Neural cell (in vitro differentiated cells): Measurements from ENCODE around the gene SPATA31E1. TPM values are rescaled to one million over a fixed set of nuclear protein-coding genes. Genes with fewer than 3 reads are reported as not detected.
"Not testable (repeated sequence)": the region's sequence is repeated elsewhere in the genome, so short reads cannot be mapped to it uniquely, and the experiment has no call there.

Experiments used
- H2AFZ ChIP-seq: fragments of 200-600, 300-800 bp; sonication (generic), shearing (Covaris generic); 2 replicates; pipeline ENCODE4 v1.6.0; 2014; ENCODE audit warnings: low read depth, mild to moderate bottlenecking, antibody characterized with exemption, low read length, moderate library complexity
- H3F3A ChIP-seq: fragments of 200-600 bp; shearing (Covaris generic); 2 replicates; pipeline ENCODE4 v1.6.1; 2016; ENCODE audit warnings: mild to moderate bottlenecking, moderate library complexity, mixed read lengths, antibody characterized with exemption, low read length; ENCODE audit not compliant: insufficient read depth, poor library complexity, severe bottlenecking
- H3K27ac ChIP-seq: fragments of 200-600, 300-800 bp; sonication (generic), shearing (Covaris generic); 2 replicates; pipeline ENCODE4 v1.5.1; 2014; ENCODE audit warnings: mild to moderate bottlenecking, low read length, moderate library complexity
- H3K27me3 ChIP-seq: fragments of 300-800, 200-600 bp; sonication (generic), shearing (Covaris generic); 2 replicates; pipeline ENCODE4 v1.6.0; 2014; ENCODE audit warnings: mild to moderate bottlenecking, low read depth, low read length, moderate library complexity; ENCODE audit not compliant: insufficient read depth
- H3K36me3 ChIP-seq: fragments of 300-800, 200-600 bp; sonication (generic), shearing (Covaris generic); 2 replicates; pipeline ENCODE4 v1.5.1; 2014; ENCODE audit warnings: mild to moderate bottlenecking, antibody characterized with exemption, low read length, moderate library complexity; ENCODE audit not compliant: insufficient read depth
- H3K4me2 ChIP-seq: fragments of 300-800, 200-600 bp; sonication (generic), shearing (Covaris generic); 2 replicates; pipeline ENCODE4 v1.6.0; 2014; ENCODE audit warnings: mild to moderate bottlenecking, low read length
- H3K4me3 ChIP-seq: fragments of 300-800, 200-600 bp; sonication (generic), shearing (Covaris generic); 2 replicates; pipeline ENCODE4 v1.5.1; 2014; ENCODE audit warnings: mild to moderate bottlenecking, low read length, moderate library complexity
- H3K79me2 ChIP-seq: fragments of 200-600 bp; shearing (Covaris generic); replicated peaks from 2 replicates; pipeline ENCODE4 v1.6.0; 2014; ENCODE audit warnings: mild to moderate bottlenecking, low read length, moderate library complexity; ENCODE audit not compliant: insufficient read depth
- H3K9ac ChIP-seq: fragments of 300-800, 200-600 bp; sonication (generic), shearing (Covaris generic); 2 replicates; pipeline ENCODE4 v1.6.1; 2016; ENCODE audit warnings: mild to moderate bottlenecking, low read length, mixed read lengths
- H3K9me2 ChIP-seq: fragments of 200-600 bp; shearing (Covaris generic); 2 replicates; pipeline ENCODE4 v1.6.1; 2016; ENCODE audit warnings: mild to moderate bottlenecking, low read length, mixed read lengths; ENCODE audit not compliant: insufficient read depth
- H3K9me3 ChIP-seq: fragments of 200-600, 300-800 bp; sonication (generic), shearing (Covaris generic); 2 replicates; pipeline ENCODE4 v1.6.1; 2016; ENCODE audit warnings: mild to moderate bottlenecking, mixed run types, low read length, moderate library complexity, mixed read lengths
- H4K20me1 ChIP-seq: fragments of 200-600 bp; shearing (Covaris generic); 2 replicates; pipeline ENCODE4 v1.6.1; 2016; ENCODE audit warnings: mild to moderate bottlenecking, mixed run types; ENCODE audit not compliant: insufficient read depth
- polyA plus RNA-seq: library from polyadenylated mRNA; depleted of rRNA; stranded (reverse); fragments of >200 nt; gene quantifications from 2 replicates; pipeline ENCODE4 v1.2.3, GENCODE V29; 2014

Gene SPATA31E1
- polyA plus RNA-seq, 1 donor from 2014 or later = not detected

GRCh38 chr9:87923012-87923411 lies 40.3 kb downstream of the SPATA31E1 start:
- H3K36me3 ChIP-seq, H3K4me3 ChIP-seq, H2AFZ ChIP-seq, H3K79me2 ChIP-seq, H3K27me3 ChIP-seq, H3K9me2 ChIP-seq, H3F3A ChIP-seq, H3K4me2 ChIP-seq, H4K20me1 ChIP-seq, H3K27ac ChIP-seq, H3K9me3 ChIP-seq, H3K9ac ChIP-seq: not testable (repeated sequence)

DNA sequence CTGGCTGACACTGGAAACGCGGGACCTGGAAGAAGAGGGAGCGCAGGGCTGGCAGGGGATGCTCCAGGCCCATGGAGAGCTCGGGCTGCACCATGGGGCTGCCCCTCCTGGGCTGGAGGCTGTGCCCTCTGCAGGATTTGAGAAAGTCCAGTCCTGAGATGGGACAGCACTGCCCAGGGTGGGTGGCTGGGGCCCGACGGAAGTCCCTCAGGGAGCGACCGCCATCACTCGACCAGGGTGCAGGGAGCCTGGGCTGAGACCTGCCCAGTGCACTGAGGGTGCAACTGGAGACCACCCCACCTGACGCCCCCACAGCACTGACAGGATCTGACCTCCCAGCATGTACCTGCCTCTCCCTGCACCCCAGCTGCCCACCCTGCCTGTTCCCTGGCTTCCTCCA lies 42.2 kb downstream of the SPATA31E1 start:
- H3K4me2 ChIP-seq, H3K9me3 ChIP-seq, H3K9me2 ChIP-seq, H3K4me3 ChIP-seq, H3K27ac ChIP-seq, H2AFZ ChIP-seq, H3K27me3 ChIP-seq, H3K9ac ChIP-seq, H3K36me3 ChIP-seq, H4K20me1 ChIP-seq, H3K79me2 ChIP-seq, H3F3A ChIP-seq: not testable (repeated sequence)

- H3K9ac ChIP-seq, H3K9me3 ChIP-seq, H4K20me1 ChIP-seq, H3K4me2 ChIP-seq, H2AFZ ChIP-seq, H3K79me2 ChIP-seq, H3K27me3 ChIP-seq, H3K36me3 ChIP-seq, H3K4me3 ChIP-seq, H3K9me2 ChIP-seq, H3K27ac ChIP-seq, H3F3A ChIP-seq: not testable (repeated sequence)
Observed at GRCh38 chr9:87929152-87929551, 46.5 kb downstream of the SPATA31E1 start.

DNA sequence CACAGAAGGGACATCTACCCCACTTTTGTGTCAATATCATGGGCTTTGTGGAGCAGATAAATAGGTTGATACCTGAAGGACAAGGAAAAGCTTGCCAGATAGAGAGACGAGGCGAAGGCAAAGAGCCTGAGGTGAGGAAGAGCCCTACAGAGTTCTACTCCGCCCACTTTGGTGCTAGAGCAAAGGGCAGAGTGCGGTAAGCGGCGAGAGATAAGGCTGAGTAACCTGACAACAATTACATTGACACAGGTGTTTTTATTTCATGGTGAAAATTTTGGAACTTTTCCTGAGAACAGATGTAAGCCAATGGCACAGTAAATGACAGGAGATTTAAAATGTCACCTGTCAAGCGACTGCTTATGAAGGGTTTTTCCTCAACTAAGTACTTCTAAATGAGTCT lies 51.8 kb downstream of the SPATA31E1 start:
- not testable (repeated sequence) for H2AFZ ChIP-seq, H3K4me3 ChIP-seq, H3K27me3 ChIP-seq, H3K36me3 ChIP-seq, H3K9me2 ChIP-seq, H3K9me3 ChIP-seq, H3K9ac ChIP-seq, H3K27ac ChIP-seq, H3K4me2 ChIP-seq, H3K79me2 ChIP-seq, H3F3A ChIP-seq, H4K20me1 ChIP-seq

- not testable (repeated sequence) for H3K79me2 ChIP-seq, H2AFZ ChIP-seq, H3K27ac ChIP-seq, H3K9me2 ChIP-seq, H3F3A ChIP-seq, H3K9ac ChIP-seq, H3K4me3 ChIP-seq, H3K4me2 ChIP-seq, H3K36me3 ChIP-seq, H4K20me1 ChIP-seq, H3K9me3 ChIP-seq, H3K27me3 ChIP-seq
Observed at GRCh38 chr9:87937352-87937751, 54.7 kb downstream of the SPATA31E1 start.

DNA sequence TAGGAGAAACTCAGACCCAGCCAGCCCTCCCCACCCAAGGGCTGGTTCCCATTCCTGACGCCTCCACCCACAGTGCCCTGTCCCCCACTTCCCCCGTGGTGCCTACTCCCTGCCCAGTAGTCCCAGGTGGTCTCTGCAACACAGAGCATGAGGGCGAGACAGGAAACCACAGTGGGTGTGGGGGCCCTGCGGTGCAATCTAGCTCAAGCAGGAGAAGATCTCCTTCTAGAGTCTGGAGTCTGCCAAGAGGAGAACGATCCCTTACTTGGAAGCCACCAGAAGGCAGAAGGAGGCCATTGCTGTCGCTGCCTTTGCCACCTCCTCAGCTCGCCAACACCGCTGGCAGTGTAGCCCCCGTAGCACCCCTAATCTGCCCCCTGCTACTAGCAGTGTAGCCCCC lies 55.2 kb downstream of the SPATA31E1 start:
- not testable (repeated sequence) for H3K9me2 ChIP-seq, H2AFZ ChIP-seq, H4K20me1 ChIP-seq, H3K27me3 ChIP-seq, H3F3A ChIP-seq, H3K36me3 ChIP-seq, H3K27ac ChIP-seq, H3K79me2 ChIP-seq, H3K4me2 ChIP-seq, H3K4me3 ChIP-seq, H3K9me3 ChIP-seq, H3K9ac ChIP-seq

DNA sequence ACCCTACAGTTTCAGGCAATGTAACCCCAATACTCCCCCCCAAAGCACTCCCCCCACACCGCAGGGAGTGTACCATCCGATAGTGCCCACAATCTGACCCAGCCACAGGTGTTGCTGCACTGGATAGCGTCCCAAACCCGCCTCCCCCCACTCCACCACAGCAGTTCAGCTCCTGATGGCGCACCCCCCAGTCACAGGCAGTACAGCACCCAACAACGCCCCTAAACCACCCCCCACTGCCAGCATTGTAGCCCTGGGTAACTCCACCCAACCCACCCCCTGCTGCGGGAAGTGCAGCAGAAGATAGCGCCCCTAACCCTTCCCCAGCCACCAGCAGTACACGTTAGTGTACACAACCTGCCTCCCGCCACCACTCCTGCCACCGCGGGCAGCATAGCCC lies 55.7 kb downstream of the SPATA31E1 start:
- H3K4me3 ChIP-seq, H3K9ac ChIP-seq, H3K4me2 ChIP-seq, H3K9me2 ChIP-seq, H3K79me2 ChIP-seq, H3K36me3 ChIP-seq, H3F3A ChIP-seq, H3K9me3 ChIP-seq, H2AFZ ChIP-seq, H4K20me1 ChIP-seq, H3K27ac ChIP-seq, H3K27me3 ChIP-seq: not testable (repeated sequence)
